Activated naive CD8-positive, alpha-beta T cell treated with anti-CD3 and anti-CD28 coated beads for 36 hours (primary cell): Measurements from ENCODE around the gene PSPH. TPM values are rescaled to one million over a fixed set of nuclear protein-coding genes. Genes with fewer than 3 reads are reported as not detected.
"Not testable (repeated sequence)": the region's sequence is repeated elsewhere in the genome, so short reads cannot be mapped to it uniquely, and the experiment has no call there.

Experiments
- DNase-seq: peaks from one replicate; pipeline ENCODE4 v3.0.0; 2021
- H3K27ac Mint-ChIP-seq: one replicate; pipeline ENCODE4 v1.8.0; 2022; ENCODE audit warnings: mild to moderate bottlenecking, moderate library complexity, mixed read lengths
- H3K27me3 Mint-ChIP-seq: one replicate; pipeline ENCODE4 v1.8.0; 2022; ENCODE audit warnings: mild to moderate bottlenecking, mixed read lengths
- H3K36me3 Mint-ChIP-seq: one replicate; pipeline ENCODE4 v1.8.0; 2021; ENCODE audit warnings: mild to moderate bottlenecking, mixed read lengths
- H3K4me1 Mint-ChIP-seq: one replicate; pipeline ENCODE4 v1.8.0; 2021; ENCODE audit warnings: mixed read lengths
- H3K4me3 Mint-ChIP-seq: one replicate; pipeline ENCODE4 v1.8.0; 2022; ENCODE audit warnings: mild to moderate bottlenecking, moderate library complexity, mixed read lengths
- H3K9me3 Mint-ChIP-seq: one replicate; pipeline ENCODE4 v1.8.0; 2022; ENCODE audit warnings: mixed read lengths
- total RNA-seq, 2 experiments: library from RNA; stranded (reverse); gene quantifications; one replicate each; pipeline ENCODE4 v1.2.3, GENCODE V29; 2021

PSPH gene
- total RNA-seq, 2 experiments from 2014 or later: 36.3 to 38.3 TPM

GRCh38 chr7:56078196-56078595, 27.0 kb upstream of the PSPH start:
- H3K4me1 Mint-ChIP-seq: peaks cover 3% of the 10 kb centered on the region
- H3K4me3 Mint-ChIP-seq: no peak overlapping the region
- peaks cover 14% of the 10 kb centered on the region for H3K36me3 Mint-ChIP-seq
- H3K27me3 Mint-ChIP-seq: no peaks in the 10 kb centered on the region
- no peak overlapping the region for H3K27ac Mint-ChIP-seq
- no peak for DNase-seq
- no peaks in the 10 kb centered on the region for H3K9me3 Mint-ChIP-seq

- Mint-ChIP-seq H3K27me3 (no peaks in the 10 kb centered on the region), H3K9me3 (no peaks in the 10 kb centered on the region), H3K4me3 (no peak overlapping the region), H3K27ac (no peak overlapping the region), H3K4me1 (peaks cover 3% of the 10 kb centered on the region), H3K36me3 (peaks cover 16% of the 10 kb centered on the region)
- no peak for DNase-seq
Observed at GRCh38 chr7:56077681-56078080, 26.4 kb upstream of the PSPH start.

GRCh38 chr7:56074371-56074791, 23.1 kb upstream of the PSPH start:
- Mint-ChIP-seq H3K36me3 (peaks cover 21% of the 10 kb centered on the region), H3K9me3 (no peaks in the 10 kb centered on the region), H3K4me1 (peaks cover 3% of the 10 kb centered on the region), H3K27ac (peak overlapping the region; percentile 76), H3K27me3 (no peaks in the 10 kb centered on the region), H3K4me3 (no peak overlapping the region)
- peak; percentile 60 for DNase-seq

GRCh38 chr7:56066376-56066775, 15.1 kb upstream of the PSPH start:
- peaks cover 22% of the 10 kb centered on the region for H3K4me1 Mint-ChIP-seq
- not testable (repeated sequence) for H3K9me3 Mint-ChIP-seq, H3K27me3 Mint-ChIP-seq, H3K4me3 Mint-ChIP-seq, DNase-seq, H3K27ac Mint-ChIP-seq
- H3K36me3 Mint-ChIP-seq: peaks cover 36% of the 10 kb centered on the region

GRCh38 chr7:56063882-56064625, 12.8 kb upstream of the PSPH start, which contains the start of gene SUMF2:
Gene SUMF2 (plus strand): TSS chr7:56064286. CDS start chr7:56064312, 26 bp downstream.
- DNase-seq: peak; percentile 90
- Mint-ChIP-seq H3K27ac (peak within 1 kb of the TSS; percentile 95), H3K9me3 (no peaks in the 10 kb centered on the region), H3K4me1 (peaks cover 41% of the 10 kb centered on the region), H3K36me3 (peaks cover 45% of the 10 kb centered on the region), H3K4me3 (peak within 1 kb of the TSS; percentile 92), H3K27me3 (no peaks in the 10 kb centered on the region)

GRCh38 chr7:56063500-56063881, 12.2 kb upstream of the PSPH start:
- DNase-seq: no peak

GRCh38 chr7:56062382-56062781, 11.1 kb upstream of the PSPH start:
- DNase-seq: no peak
- Mint-ChIP-seq H3K27ac (peak overlapping the region; percentile 84), H3K4me1 (peaks cover 49% of the 10 kb centered on the region), H3K27me3 (no peaks in the 10 kb centered on the region), H3K36me3 (peaks cover 54% of the 10 kb centered on the region), H3K4me3 (peak overlapping the region; percentile 1), H3K9me3 (no peaks in the 10 kb centered on the region)

More at GRCh38 chr7:56063500-56063881, 12.2 kb upstream of the PSPH start:
- Mint-ChIP-seq H3K27ac (peak overlapping the region; percentile 95), H3K4me3 (peak overlapping the region; percentile 92), H3K9me3 (no peaks in the 10 kb centered on the region), H3K4me1 (peaks cover 43% of the 10 kb centered on the region), H3K36me3 (peaks cover 44% of the 10 kb centered on the region), H3K27me3 (no peaks in the 10 kb centered on the region)

- H3K4me3 Mint-ChIP-seq: peak overlapping the region; percentile 63
- H3K27me3 Mint-ChIP-seq: no peaks in the 10 kb centered on the region
- peaks cover 49% of the 10 kb centered on the region for H3K4me1 Mint-ChIP-seq
- H3K27ac Mint-ChIP-seq: peak overlapping the region; percentile 63
- DNase-seq: no peak
- H3K36me3 Mint-ChIP-seq: peaks cover 63% of the 10 kb centered on the region
- no peaks in the 10 kb centered on the region for H3K9me3 Mint-ChIP-seq
Observed at GRCh38 chr7:56053993-56054392, 2.7 kb upstream of the PSPH start.

- H3K27ac Mint-ChIP-seq: peak overlapping the region; percentile 51
- H3K4me1 Mint-ChIP-seq: peaks cover 50% of the 10 kb centered on the region
- no peaks in the 10 kb centered on the region for H3K27me3 Mint-ChIP-seq
- peaks cover 61% of the 10 kb centered on the region for H3K36me3 Mint-ChIP-seq
- DNase-seq: no peak
- H3K4me3 Mint-ChIP-seq: peak overlapping the region; percentile 91
- H3K9me3 Mint-ChIP-seq: no peaks in the 10 kb centered on the region
Observed at GRCh38 chr7:56053379-56053778, 2.1 kb upstream of the PSPH start.

- H3K4me3 Mint-ChIP-seq: peak overlapping the region; percentile 93
- no peak for DNase-seq
- no peaks in the 10 kb centered on the region for H3K9me3 Mint-ChIP-seq
- peaks cover 42% of the 10 kb centered on the region for H3K4me1 Mint-ChIP-seq
- H3K36me3 Mint-ChIP-seq: peaks cover 45% of the 10 kb centered on the region
- peak overlapping the region; percentile 96 for H3K27ac Mint-ChIP-seq
- H3K27me3 Mint-ChIP-seq: no peaks in the 10 kb centered on the region
Observed at GRCh38 chr7:56051053-56051338, 248 bp downstream of the PSPH start.

GRCh38 chr7:56048763-56049162, 2.5 kb downstream of the PSPH start:
- not testable (repeated sequence) for H3K27ac Mint-ChIP-seq, H3K27me3 Mint-ChIP-seq, H3K4me3 Mint-ChIP-seq, H3K9me3 Mint-ChIP-seq, DNase-seq
- Mint-ChIP-seq H3K4me1 (peaks cover 23% of the 10 kb centered on the region), H3K36me3 (peaks cover 27% of the 10 kb centered on the region)

- Mint-ChIP-seq H3K4me3 (no peak overlapping the region), H3K9me3 (no peaks in the 10 kb centered on the region), H3K27me3 (no peaks in the 10 kb centered on the region), H3K27ac (no peak overlapping the region), H3K36me3 (peaks cover 23% of the 10 kb centered on the region), H3K4me1 (peaks cover 17% of the 10 kb centered on the region)
- DNase-seq: no peak
Observed at GRCh38 chr7:56048245-56048644, 3.0 kb downstream of the PSPH start.

GRCh38 chr7:56047446-56048116, 3.7 kb downstream of the PSPH start:
- H3K27me3 Mint-ChIP-seq, H3K4me3 Mint-ChIP-seq, DNase-seq, H3K27ac Mint-ChIP-seq, H3K9me3 Mint-ChIP-seq: not testable (repeated sequence)
- H3K36me3 Mint-ChIP-seq: peaks cover 20% of the 10 kb centered on the region
- H3K4me1 Mint-ChIP-seq: peaks cover 12% of the 10 kb centered on the region

- Mint-ChIP-seq H3K27ac (no peak overlapping the region), H3K4me1 (peaks cover 12% of the 10 kb centered on the region), H3K27me3 (no peaks in the 10 kb centered on the region), H3K4me3 (no peak overlapping the region), H3K36me3 (peaks cover 16% of the 10 kb centered on the region), H3K9me3 (no peaks in the 10 kb centered on the region)
- no peak for DNase-seq
Observed at GRCh38 chr7:56046721-56047445, 4.4 kb downstream of the PSPH start.

GRCh38 chr7:56045758-56046157, 5.5 kb downstream of the PSPH start:
- Mint-ChIP-seq H3K4me1 (peaks cover 12% of the 10 kb centered on the region), H3K36me3 (peaks cover 17% of the 10 kb centered on the region)
- not testable (repeated sequence) for H3K4me3 Mint-ChIP-seq, H3K9me3 Mint-ChIP-seq, H3K27me3 Mint-ChIP-seq, DNase-seq, H3K27ac Mint-ChIP-seq
